HG03060 (cell line): ENCODE results near the gene PACSIN3.

ENCODE experiments used
- ATAC-seq: cut with Tn5 transposase; IDR thresholded peaks from one replicate; pipeline ENCODE4 v1.9.1; 2021; ENCODE audit warnings: low read depth, moderate number of reproducible peaks; ENCODE audit not compliant: unreplicated experiment

The PACSIN3 gene

DNA sequence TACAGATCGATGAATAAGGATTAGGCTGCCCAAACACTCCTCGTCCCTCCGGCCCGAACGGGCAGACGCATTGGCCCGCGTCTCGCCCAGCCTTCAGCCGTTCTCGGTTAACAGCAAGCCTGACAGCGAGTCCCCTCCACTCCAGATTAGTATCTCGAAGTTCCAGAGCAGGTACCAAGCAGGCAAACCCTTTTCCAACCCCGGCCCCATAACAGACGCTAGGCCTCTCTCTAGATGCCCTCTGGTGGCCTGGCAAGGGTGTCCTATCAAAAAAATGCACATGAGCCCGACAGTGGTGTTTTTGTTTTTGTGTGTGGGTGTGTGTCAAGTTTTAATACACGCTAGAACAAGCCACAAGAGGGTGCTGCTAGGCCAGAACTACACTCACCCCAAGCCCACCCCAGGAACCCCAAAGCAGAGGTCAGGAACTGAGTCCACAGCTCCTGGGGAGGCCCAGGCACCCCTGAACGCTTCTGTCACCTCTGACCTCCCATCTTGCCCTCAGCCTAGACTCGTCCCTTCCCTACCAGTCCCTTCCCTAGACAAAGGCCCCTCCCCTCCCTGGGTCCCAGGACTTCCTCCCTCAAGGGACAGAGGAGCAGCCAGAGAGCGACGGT, 8.9 kb downstream of the PACSIN3 start:
- ATAC-seq, result peak; percentile 50

DNA sequence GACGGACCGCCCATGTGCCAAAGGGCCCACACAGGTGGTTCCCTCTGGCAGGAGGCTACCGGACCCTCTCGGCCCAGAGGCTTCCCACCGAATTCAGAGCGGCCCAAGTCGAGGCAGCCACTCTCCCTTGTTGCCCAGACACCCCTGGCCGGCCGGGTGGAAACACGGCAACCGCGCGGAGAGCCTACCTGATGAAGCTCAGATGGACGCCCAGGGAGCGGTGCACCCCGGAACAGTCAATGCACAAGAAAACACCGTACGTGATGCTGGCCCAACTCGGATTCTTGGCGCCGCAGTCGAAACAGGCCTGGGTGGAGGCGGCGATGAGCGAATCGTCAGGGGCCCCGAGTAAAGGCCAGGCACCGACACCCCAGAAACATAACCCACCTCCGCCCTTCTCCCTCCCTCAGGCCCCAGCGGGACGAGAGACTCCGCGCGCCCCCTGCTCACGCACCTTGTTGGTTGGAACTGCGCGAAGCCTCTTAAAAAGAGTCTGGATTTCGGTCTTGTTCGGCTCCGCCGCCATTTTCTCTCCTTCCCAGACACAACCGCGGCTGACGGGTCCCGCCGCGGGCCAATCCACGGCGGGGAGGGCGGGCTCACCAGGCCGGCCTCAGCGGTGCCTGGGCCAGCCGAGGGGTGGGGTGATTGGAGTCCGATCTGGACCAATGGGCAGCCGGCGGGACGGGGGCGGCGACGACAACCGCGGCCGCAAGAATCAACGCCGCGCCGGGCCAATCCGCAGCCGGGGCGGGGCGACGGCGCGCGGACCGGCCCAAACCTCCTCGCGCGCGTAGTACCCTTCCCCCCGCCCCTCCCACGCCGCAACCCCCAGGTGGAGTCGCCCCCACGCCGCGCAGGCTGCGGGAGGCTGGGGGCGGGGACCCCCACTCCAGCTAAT, 9.7 kb downstream of the PACSIN3 start, which contains the start of gene ARFGAP2:
Gene ARFGAP2 (minus strand): TSS at position 552 of the 901 bp plus-strand sequence. CDS start 26 bp downstream, at position 526.
- ATAC-seq, result peak; percentile 70

DNA sequence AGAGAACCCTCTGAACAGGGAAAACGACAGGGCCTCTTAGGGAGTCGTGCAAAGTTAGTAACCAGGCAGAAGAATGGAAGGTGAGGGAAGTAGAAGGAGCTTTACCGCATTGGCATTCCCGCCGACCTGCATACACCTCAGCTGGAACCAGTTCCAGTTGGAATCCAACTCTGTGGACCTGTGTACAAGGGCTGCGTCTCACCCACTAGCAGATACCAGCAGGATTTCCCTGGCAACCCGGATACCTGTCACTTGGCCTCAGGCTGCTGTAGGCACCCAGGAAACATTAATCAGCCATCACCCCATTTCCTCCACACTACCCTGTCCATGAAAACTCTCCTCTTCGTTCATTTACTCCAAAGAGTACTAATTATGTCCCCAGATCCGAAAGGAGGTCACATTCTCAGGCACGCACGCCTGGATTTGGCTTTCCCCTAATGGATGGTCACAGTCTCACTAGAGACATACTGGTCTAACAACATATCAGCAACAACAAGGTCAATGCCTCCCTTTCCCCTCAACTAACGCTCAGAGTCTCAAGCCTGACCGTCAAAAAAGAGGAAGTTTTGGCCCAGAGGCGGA, 10.4 kb downstream of the PACSIN3 start:
- no peak for ATAC-seq

DNA sequence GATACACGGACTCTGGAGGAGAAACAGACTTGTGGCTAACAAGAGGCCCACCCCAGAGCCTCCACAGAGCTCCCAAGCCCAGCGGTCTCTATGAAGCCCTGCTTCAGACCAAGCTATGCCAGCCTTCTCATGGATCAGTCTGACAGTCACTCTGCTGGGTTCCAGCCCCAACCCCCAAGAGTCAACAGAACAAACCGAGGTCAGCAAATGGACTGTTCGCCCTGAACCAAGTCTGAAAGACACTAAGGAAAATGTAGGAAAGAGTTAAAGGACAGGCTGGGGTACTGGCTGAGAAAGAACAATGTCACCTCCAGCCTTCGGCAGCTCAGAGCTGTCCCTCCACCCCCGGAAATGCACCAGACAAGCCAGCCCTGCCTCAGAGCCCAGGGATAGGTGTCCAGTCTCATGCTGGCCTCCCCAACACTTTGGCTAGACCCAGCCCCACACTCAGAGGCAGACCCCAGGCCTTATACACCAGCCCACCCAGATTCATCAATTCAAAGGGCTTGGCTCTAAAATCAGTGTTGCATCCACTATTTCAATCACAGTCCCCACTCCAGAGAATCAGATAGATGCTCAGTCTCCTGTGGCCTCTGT, 13.4 kb downstream of the PACSIN3 start:
- ATAC-seq, result no peak

DNA sequence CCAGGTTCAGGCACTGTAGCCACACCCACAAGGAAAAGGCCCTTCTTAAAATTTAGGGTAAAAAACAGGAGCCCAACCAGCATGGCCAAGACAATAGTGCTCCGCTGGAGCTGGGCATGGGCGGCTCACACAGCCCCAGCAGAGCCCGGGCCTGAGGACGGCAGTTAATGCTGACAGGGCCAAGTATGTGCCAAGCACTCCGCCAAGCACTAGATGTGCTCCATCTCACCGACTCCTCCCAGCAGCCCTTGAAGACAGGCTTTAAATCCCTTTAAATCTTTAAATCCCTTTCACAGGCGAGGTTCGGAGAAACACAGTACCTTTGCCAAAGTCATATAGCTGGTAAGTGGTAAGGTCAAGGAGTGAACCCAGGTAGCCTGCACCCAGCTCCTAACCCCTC, 14.4 kb downstream of the PACSIN3 start:
- ATAC-seq, result no peak

DNA sequence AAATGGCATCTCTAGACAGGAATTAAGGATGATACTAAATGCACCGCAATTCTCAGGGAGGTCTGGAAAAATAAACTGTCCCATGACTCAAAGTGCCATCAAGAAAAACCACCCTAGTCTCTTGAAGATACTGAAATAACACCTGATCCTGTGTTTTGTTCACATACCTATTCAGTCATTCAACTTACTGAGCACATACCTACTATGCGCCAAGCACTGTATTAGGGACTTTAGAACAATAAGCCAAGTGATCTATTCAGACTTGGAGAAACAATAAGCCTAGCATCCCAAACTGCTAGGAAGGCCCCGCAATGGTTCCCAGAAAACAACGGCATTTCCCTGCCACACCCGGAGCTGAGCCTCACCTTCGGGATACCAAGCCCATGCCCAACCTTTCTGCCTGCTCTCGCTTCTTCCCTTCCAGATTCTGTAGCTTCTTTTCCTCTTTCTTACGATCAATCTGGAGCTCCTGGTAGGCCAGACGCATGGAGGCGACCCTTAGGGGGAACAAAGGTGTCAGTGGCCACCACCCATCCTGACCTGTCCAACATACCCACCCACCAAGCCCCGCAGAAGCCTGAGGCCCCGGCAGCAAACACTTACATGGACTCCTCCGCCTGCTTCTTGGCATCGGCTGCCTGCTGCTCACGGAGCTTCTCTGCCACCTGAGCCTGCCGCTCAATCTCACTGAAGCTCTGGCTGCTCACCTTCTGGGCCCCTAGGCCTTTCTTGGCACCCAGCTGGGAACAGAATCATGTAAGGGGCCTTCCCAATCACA, 15.0 kb downstream of the PACSIN3 start:
- ATAC-seq, result no peak

DNA sequence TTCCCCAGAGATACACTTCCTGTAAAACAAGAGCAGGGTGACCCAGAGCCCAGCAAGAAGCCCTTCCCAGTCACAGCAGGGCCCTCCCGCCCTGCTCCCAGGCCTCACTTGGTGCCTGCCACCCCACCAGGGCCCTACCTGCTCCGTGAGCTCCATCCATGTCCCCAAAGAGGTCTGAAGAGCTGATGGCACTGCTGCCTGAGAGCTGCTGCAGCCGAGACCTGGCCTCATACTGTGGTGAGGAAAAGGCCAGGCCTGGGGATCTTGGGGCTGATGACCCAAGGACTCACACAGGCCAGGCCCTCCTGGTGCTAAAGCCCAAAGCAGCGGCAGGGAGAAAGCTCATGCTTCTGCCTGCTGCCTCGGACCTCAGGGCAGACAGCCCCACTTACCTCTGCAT, 19.9 kb downstream of the PACSIN3 start:
- no peak for ATAC-seq

DNA sequence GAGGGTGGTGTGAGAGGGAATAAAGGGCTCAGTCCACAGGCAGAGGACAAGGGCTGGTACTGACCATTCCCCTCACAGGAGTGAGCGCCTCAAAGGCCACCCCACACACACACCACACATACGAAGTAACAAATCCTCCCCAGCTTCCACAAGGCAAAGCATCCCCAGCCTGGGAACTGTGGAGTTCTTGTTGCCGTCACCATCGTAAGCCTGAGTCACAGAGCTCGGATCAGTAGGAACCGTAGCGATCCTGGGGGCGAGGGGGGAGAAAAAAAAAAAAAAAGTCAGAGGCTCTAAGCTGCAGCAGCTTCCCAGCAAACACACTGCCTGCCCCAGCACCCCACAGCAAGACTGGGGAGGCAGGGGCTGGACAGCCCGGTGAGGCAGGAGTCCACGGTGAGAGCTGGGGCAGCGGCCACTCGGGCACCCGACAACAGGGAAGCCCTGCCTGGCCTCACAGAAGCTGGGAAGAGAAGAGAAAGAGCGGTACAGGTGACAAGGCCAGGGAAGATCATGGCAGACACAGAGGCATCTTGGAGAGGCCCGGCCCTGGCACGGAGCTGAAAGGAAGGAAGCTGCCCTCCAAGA, 20.9 kb downstream of the PACSIN3 start:
- ATAC-seq, result no peak

DNA sequence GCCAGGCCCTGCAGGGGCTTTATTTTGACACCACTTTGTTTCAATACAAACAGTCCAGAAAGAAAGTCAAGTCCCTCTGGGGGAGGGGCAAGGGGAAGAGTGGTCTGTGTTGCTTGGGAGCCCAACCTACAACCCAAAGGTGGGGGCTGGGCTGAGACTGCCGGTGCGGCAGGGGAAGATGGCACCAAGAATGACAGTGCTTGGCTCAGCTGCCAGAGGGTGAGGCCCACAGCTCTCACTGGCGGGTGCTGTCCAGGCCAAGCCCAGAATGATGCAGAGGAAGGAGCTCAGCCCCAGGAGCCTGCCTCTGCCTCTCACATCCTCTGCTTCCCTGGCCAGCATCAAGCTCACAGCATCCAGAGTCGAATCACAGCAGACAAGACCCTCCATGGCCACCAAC, 21.9 kb downstream of the PACSIN3 start:
- ATAC-seq, result no peak

DNA sequence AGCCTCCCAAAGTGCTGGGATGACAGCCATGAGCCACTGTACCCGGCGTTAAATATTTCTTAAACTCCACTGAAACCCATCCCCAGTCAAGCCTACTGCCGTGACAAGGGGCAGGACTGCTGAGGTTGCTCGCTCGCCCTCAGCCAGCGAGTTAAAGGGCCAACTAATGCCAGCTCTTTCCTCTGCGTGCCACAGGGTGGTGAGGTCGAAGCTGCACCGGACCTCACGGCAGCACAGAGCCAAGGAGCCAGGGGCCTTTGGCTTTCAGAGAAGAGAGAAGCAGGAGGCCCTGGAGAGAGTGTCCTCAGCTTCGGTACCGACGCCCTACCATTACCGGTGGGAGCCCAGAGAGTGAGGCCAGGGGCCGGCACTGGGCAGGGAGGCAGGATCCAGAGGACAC, 22.3 kb downstream of the PACSIN3 start:
- ATAC-seq, result no peak

DNA sequence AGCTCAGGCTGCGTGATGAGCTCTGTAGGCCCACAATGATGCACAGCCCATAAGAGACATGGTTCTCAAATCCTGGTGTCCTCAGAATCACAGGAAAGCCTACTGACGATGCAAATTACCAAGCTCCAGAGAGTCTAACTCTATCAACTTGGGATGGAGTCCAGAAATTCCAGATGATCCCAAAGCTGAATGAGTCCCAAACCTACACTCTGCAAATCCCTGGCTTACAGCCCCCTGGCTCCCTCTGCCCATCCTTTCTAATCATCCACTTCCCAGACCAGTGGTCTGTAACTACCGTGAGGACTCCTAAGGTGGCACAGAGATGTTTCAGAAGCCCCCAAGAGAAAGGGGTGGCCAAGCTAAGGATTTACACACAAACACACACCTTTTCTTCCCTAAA, 23.0 kb downstream of the PACSIN3 start:
- ATAC-seq, result no peak

DNA sequence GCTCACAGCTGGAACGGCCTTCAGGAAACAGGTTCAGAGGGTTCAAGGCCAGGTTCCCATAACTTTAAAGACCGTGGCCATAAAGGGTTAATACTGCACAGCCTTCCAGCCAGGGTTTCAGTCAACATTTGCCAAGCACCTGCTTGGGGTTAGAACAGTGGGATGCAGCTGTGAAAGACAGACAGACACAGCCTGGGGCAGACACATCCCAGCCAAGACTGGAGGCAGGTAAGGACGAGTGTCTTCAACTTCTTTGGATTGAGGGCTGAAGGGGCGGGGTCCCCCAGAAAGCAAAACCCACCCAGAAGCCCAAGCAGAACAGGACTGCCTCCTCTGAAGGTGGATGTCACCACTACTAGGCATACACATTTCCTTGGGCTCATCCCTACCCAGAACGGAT, 23.8 kb downstream of the PACSIN3 start:
- ATAC-seq, result no peak

DNA sequence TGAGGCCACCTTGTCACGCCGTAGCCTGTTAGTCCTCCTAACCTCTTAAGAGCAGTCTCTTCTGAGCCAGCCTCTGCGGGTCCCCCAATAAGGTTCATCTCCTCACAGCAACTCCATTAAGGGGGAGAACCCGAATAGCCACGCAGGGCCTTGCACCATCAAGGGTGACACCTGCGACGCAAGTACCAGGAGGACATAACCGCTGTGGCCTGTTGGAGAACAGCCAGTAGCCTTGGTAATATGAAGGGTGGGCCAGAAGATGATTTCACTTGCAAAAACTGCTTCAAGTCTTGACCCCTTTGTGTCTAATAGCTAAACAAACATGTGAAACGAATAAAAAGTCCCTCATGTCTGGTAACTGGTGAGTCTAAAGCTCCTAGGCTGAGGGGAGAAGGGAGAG, 24.3 kb downstream of the PACSIN3 start:
- ATAC-seq, result no peak

DNA sequence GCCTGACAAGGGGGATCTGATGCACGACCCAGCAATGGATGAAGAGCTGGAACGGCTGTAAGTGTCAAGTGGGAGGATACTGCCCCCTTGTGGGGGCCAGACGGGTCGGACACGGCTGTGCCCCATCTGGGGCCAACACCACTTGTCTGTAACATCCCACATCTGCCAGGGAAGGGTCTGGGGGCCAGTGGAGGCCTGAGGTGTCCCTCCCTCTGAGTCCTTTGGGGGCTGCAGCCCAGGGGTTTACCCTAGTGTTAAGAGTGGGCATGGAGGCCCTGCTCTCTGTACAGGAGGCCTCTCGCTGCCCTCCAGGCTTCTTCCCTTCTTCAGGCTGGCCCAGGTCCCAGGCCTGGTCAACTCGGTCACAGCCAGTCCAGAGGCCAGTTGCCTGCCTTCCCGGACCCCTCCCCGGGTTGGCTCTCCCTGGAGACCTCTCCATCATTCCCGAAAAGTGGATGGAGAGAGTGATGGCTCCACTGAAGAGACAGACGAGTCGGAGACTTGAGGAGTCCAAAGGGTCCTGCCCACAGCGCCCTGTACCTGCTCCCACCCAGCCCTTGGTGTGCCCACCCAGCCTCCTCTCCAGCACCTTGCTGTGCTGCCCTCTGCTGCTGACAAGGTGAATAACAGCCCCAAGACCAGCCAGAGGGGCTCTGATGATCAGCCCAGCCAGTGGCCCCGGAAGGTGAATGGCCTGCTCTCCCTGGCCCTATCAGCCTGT, 24.9 kb downstream of the PACSIN3 start:
- ATAC-seq, result no peak

DNA sequence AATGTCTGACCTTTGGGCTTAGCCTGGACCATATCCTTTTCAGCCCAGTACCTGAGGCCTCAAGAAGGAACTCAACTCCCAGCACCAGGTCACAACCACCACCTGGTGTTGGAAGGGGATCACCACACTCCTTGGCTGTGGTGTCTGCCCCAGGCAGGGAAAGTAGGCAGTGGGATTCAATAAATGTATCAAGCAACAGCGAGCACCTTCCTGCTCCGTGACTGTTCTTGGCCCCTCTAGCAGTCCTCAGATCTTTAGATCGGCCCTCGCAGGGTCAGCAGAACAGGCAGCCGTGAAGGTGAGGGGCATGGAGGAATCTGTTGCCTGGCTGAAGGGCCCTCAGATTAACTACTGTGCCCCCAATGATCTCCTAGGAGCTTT, 25.5 kb downstream of the PACSIN3 start:
- no peak for ATAC-seq

DNA sequence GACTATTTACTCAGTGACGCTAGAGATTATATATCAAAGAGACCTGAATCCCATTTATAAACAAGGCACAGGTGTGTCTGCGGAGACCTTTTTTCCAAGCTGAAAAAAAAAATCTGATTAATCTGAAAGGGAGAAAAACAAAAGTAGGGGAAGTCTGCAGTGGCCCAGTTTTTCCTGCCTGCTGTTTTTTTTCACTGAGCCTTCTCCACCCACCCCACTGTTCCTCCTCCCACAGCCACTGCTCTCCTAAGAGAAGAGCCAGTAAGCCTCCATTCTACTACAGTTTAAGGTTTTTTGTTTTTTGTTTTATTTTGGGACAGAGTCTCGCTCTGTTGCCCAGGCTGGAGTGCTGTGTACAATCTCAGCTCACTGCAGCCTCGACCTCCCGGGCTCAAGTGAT, 28.0 kb downstream of the PACSIN3 start:
- no peak for ATAC-seq

DNA sequence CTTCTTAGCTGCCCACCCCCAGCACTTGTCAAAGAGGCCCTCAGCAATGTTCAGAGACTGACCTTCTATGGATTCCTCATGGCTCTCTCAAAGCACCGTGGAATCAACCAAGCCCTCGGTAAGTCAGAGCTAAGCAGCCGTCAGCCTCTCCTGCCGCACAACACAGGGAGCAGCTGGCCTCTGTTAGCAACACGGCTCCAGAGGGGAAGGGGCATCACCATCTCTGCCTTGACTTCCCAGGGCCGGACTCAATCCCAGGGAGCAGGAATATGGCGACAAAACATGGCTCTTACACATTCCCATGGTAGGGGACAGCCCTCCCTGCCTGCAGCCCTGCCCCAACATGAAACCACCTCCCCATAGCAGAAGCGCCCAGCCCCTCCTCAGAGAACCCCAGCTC, 28.4 kb downstream of the PACSIN3 start:
- no peak for ATAC-seq

DNA sequence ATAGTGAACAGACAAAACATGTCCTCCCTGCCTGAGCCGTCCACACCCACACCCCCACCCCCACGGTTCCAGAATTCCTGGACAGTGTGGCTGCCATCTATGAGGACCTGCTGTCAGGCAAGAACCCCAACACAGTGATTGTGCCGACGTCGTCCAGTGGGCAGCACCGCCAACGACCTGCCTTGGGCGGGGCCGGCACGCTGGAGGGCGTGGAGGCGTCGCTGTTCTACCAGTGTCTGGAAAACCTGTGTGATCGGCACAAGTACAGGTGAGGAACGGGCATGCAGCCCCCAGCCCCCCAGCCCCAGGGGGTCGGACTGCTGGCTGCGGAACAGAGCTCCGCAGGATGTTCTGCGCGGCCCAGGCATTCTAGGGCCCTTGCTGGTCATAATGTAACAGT, 29.3 kb downstream of the PACSIN3 start:
- no peak for ATAC-seq

DNA sequence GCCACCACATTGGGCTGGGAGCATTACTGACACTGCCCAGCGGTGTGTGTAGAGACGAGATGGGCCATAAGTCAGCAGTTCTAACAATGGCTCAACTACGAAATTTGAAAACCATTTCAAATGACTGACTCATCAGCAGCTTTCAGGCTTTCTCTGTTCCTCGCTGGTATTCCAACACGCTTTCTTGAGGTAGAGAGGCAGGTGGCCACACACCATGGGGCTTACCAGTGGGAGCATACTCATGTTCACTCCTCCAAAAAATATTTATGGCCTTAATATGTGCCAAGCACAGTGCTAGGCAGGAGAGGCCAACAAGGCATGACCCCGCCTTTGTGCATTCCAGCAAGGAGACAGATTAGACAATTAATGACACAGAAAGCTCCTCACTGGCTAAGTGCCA, 29.9 kb downstream of the PACSIN3 start:
- ATAC-seq, result no peak

DNA sequence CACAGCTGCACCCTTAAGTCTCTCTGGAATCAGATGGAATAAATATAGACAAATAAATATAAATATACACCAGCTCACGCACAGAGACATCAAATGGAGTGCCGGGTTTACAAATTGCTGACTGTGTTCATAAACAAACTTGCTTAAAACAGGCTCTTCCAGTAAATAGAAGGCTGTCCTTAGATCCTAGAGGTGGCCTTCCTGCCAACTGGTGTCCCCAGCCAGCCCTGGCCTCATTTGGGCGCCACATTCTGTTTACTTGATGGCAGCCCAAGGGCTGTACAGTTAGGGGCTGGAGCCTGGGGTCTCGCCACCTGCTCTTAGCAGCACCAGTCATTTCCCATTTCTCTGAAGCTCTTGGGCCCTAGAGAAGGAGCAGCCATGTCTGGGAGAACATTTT, 30.4 kb downstream of the PACSIN3 start:
- no peak for ATAC-seq
